NCI-H146 (cell line): ENCODE data around the gene SIRPG.
"Not testable (repeated sequence)": the region's sequence is repeated elsewhere in the genome, so short reads cannot be mapped to it uniquely, and the experiment has no call there.

Source experiments
- DNase-seq: peaks from one replicate; lab custom pipeline; 2025; lab: John Stamatoyannopoulos, UW

SIRPG gene

DNA sequence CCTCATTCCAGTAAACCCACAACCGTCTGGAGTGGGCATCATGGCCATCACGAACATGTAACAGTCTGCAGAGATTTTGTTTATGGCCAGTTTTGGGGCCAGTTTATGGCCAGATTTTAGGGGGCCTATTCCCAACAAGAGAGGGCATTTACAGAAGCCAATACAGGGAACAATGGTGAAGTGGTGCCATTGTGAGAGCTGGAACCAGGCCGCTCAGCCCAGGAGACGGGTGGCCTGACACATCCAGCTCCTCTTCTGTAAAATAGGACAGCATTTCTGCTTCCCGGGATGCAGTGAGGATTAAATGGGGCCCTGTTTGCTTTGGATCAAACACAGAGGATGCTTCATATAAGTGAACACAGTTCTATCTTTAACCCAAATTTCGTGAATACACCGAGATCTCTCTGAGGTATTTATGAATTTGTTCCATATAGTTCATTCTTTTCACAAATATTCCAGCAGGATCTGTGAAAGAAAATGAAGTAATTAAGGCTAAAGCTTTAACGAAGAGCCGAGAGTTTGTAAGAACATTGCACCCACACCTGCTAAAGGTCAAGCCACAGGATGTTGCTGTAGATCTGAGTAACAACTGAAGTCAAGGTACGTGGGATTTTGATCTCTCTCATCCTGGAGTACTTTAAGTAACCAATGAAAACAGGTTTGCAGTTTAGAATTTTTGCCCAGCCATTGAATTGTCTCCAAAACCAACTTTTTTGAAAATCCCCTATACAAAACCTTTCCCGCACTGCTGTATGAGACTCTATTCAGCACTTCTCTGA, 14.5 kb upstream of the SIRPG start:
- DNase-seq, result no peak

DNA sequence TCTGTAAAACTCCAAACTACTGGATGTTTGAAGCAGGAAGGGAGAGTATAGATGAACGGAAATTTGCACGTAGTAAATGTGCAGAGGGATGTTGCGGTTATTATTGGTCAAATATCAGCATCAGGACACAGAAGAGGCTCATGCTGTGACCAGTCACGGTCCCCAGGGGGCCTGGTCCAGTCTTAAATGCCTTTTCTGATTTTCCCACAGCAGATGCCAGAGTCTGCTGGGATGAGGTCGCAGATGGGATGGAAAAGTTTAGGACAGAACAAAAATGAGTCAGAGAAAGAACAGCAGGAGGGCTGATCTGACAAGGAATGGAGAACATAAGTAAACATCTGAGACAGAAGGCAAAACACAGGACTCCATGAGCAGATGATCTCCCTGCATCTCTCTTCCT, 11.7 kb upstream of the SIRPG start:
- no peak for DNase-seq

DNA sequence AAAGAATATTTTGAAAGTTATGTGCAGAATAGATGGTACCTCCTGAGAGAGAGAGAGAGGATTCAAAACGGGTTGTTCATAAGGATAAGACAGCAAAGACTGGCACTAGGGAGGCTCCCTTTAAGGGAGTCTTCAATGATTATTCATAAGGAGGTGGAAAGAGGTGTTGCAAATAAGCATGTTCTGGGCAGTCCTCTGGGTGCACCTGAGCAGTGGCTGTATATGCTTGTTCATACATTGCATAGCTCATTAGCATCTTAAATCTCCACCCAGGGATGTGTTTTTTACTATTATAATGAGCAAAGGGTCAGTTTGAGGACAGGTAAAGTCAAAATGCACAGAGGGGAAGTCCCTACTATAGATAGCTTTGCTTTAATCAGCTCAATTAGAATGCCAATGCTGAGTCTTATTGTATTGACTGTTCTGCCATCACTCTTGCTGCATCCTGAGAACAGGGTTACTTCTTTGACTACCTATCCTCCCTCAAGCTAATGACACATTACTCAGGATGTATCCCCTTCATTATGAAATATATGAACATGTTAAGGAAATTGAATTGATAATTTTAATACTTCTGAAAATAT, 10.0 kb upstream of the SIRPG start:
- DNase-seq, result no peak

DNA sequence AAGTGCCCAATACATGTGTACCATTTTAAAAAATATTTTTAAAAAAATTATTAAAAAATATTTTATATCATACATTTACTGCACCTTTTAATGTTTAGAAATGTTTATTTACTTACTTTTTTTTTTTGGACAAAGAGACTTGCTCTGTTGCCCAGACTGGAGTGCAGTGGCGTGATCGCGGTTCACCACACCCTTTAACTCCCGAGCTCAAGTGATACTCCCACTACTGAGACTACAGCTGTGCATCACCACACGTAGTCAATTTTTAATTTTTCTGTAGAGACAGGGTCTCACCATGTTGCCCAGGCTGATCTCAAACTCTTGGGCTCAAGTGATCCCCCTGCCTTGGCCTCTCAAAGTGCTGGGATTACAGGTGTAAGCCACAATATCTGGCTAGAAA, 9.2 kb upstream of the SIRPG start:
- DNase-seq, result no peak

- DNase-seq, result no peak
These were observed 7.8 kb upstream of the SIRPG start for GRCh38 chr20:1665345-1665744.

- DNase-seq, result no peak
These were observed 7.3 kb upstream of the SIRPG start for GRCh38 chr20:1664911-1665310.

DNA sequence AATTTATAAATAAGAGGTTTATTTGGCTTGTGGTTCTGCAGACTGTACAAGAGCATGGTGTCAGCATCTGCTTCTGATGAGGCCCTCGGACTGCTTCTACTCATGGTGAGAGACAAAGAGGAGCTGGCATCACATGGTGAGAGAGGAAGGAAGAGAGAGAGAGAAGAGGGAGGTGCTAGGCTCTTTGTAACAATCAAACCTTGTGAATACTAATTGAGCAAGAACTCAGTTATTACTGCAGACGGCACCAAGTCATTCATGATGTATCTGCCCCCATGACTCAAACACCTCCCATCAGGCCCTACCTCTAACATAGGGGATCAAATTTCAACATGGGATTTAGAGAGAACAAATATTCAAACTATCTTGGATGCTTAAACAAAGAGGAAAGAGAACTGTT, 6.3 kb upstream of the SIRPG start:
- no peak for DNase-seq

GRCh38 chr20:1661542-1662299, 4.1 kb upstream of the SIRPG start:
- no peak for DNase-seq

DNA sequence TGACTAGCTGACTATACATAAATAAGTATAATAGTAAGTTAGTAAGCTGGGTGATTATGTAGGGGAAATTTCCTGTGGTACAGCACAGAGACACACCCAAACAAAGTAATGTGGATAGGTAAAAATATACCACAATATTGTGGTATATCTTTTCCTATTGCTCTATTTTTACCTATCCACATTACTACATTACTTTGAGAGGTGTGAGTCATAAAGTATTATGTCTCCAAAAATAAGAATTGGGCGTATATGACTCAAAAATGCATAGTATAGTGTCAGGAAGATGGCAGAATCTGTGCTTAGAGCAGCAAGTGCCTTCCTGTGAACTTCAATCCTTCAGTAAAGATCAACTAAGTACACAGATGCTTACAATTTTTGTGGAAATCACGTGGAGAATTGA, 2.7 kb upstream of the SIRPG start:
- DNase-seq, result no peak

- no peak for DNase-seq
These were observed 735 bp downstream of the SIRPG start for GRCh38 chr20:1656844-1657243.

GRCh38 chr20:1654996-1655395, 2.6 kb downstream of the SIRPG start:
- no peak for DNase-seq

DNA sequence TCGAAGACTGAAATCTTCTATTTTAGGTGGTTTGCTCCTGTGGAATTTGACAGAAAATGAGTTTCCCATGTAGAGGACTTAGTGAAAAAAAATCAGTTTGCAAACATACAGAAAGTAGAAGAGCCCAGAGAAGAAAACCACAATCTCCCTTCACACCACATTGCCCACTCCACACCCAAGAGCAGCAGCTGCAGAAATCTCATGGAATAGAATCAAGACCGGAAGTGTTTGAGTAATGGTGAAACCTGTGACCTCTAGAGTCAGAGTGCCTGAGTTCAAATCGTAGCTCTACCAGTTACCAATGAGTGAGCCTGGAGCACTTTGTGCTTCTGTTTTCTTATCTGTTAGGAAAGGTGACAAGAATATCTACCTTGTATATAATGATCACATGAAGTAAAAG, 4.6 kb downstream of the SIRPG start:
- DNase-seq, result no peak

GRCh38 chr20:1652104-1652503, 5.5 kb downstream of the SIRPG start:
- DNase-seq, result no peak

DNA sequence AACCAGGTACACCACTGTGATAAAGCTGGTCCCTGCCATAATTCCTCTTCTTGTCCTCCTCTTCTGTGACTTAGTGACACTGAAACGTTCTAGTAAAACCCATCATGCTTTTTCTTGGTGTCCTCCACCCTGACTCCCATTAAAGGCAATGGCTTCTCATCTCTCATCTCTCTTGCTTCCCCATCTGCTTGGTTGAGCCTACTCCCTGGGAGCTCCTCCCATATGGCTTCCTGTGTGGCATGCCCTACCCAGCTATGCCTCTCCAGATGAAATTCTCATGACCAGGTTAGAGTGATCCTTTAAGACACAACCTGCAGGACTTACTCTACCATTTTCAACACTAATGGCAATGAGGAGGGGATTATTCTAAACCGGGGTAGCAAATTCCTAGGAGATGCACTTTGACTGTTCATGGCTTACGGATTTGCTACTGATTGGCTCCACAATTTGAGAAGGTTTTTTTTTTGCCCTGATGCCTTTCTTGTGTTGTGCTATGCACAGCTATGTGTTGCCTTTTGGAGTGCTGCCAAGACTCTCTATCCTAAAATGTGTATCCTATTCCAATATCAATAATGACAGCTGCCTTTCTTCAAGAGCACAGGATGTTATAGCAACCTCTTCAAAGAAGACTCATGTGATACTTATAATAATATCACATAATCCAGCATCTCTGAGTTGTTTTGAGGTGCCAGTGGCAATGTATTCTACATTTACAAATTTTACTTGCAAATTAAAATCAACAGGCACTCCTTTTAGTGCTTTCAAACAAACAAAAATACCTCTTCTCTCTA, 6.1 kb downstream of the SIRPG start:
- no peak for DNase-seq

DNA sequence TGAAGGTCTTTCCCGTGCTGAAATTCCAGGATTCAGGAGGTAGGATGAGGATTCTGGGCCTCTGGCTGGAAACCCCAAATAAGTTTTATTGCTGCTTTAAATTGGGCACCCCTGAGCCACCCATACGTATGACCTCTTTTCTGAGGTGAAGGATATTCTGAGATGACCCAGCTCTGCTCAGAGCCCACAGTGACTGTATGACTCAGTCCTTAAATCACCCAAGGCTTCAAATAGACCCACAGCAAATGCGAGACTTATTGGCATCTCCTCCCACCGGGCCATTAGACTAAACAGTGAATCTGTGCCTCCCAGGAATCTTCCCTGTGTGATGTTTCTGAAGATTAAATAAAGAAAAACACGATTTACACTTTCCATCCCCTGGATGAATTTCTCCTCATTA, 9.5 kb downstream of the SIRPG start:
- no peak for DNase-seq

DNA sequence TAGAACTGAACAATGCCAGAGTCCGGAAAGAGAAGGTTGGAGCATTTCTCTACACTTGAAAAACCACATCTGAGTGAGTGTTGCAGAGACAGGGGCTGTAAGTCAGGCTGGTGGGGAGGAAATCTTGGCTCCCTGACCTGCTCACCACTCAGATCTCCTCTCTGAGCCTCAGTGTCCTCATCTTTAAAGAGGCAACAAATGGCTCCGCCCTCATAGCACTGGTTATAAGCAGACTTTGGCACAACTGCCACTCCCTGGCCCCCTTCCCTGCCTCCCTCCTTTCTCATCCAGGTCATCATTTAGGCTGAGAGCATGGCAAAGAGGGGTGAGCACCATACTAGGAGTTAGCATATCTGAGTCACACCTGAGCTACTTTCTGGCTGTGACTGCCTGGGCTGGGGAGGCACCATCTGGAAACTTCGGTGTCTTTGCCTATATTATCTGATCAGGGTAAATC, 10.6 kb downstream of the SIRPG start:
- DNase-seq, result no peak

DNA sequence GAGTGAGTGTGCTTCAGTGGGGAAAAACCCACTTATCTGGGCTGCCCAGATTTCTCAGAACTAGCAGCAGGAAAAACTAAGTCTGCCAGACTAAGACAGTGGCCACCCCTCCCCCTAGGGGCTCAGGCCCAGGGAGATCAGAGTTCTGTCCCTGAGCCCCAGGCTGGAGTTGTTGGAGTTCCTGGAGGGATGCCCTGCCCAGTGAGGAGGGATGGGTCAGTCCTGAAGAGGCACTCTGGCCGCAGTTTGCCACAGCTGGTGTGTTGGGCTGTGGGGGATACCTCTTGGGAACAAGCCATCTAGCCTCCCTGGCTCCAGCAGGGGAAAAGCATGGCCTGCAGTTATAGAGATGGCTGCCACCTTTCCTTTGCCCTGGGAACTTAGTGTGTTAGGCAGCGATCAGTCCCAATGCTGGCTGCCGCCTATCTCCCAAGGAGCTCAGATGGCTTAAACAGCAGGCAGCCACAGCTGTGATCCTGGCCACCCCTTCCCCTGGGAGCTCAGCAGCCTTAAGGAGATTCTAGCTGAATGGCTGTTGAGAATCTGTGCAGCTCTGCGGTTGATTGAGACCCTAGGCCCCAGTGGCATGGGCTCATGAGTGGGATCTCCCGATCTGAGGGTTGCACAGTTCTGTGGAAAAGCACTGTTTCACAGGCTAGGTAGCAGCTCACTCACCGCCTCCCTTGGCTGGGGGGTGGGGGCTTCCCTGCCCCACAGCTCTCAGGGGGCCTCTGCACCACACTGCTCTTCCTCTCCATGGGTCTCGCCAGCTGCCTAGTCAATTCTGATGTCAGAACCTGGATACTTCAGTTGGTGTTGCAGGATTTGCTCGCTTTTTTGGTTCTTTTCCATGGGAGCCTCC, 13.2 kb downstream of the SIRPG start:
- no peak for DNase-seq

DNA sequence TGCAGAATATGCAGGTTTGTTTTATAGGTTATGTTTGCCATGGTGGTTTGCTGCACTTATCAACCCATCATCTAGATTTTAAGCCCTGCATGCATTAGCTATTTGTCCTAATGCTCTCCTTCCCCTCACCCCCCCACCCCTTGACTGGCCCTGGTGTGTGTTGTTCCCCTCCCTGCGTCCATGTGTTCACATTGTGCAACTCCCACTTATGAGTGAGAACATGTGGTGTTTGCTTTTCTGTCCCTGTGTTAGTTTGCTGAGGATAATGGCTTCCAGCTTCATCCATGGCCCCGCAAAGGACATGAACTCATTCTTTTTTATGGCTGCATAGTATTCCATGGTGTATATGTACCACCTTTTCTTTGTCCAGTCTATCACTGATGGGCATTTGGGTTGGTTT, 18.9 kb downstream of the SIRPG start:
- DNase-seq, result not testable (repeated sequence)

DNA sequence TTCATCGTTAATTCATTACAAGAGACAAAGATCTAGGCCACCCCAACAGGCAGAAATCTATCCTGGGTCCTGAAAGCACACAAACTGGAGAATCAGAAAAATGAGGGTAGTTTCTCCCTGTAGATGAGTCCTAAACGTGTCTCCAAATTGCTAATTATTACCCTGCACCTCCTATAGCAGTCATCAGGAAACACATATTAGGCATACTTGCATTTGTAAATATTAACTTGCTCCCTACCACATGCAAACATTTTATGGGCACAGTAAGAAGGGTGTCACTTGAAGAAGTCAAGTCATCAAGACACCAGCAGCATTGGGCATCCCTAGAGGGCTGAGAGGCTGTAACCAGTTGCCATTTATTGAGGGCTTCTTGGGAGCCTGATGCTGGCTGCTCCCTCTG, 19.8 kb downstream of the SIRPG start:
- no peak for DNase-seq

DNA sequence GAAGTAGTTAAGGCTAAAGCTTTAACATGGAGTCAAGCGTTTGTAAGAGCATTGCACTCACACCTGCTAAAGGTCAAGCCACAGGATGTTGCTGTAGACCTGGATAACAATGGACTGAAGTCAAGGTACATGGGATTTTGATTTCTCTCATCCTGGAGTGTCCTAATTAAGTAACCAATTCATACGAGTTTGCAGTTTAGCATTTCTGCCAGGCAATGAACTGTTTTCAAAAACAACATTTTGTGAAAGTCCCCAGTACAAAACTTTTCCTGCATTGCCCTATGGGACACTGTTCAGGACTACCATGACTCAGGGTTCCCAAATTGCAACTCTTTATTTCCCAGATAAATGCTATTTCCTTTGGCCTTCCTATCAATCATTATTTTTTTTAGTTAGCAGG, 20.4 kb downstream of the SIRPG start:
- DNase-seq, result no peak

DNA sequence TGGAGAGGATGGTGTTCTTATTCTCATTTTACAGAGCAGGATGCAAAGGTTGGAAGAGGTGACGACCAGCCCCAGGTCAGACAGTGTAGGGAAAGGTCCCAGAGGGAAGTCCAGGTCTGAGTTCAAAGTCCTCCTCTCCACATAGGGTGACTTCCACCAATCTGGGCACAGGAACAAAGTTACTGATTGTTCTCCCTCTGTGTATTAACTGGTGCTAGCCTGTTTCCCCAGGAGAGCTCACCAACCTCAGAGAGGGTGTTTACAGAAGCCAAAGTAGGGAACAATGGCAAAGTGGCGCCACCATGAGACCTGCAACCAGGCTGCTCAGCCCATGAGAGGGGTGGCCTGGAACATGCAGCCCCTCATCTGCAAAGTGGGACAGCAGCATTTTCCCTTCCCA, 21.0 kb downstream of the SIRPG start:
- no peak for DNase-seq
